Measurements from ENCODE around the gene RTP2. TPM values are rescaled to one million over a fixed set of nuclear protein-coding genes. Genes with fewer than 3 reads are reported as not detected.

Gene RTP2
- total RNA-seq, 1 donor from 2014 or later, result not detected

- H3K36me3 ChIP-seq (ENCODE audit: insufficient read depth, low read length), result peaks cover 9% of the 10 kb centered on the region
- H3K27me3 ChIP-seq (ENCODE audit: insufficient read depth, low read length), result peaks cover 5% of the 10 kb centered on the region
- H3K27me3 Mint-ChIP-seq (ENCODE audit: low read depth, unreplicated experiment), result peaks cover 7% of the 10 kb centered on the region
- H3K9ac ChIP-seq (ENCODE audit: low read length), result no peak overlapping the region
- peaks cover 4% of the 10 kb centered on the region for H4K20me1 ChIP-seq (ENCODE audit: insufficient read depth, low read length)
- peaks cover 7% of the 10 kb centered on the region for H3K36me3 Mint-ChIP-seq (ENCODE audit: low read depth, unreplicated experiment)
- no peaks in the 10 kb centered on the region for H3K9me3 ChIP-seq (ENCODE audit: insufficient read depth, low read depth, low read length)
- no peak overlapping the region for H3K4me3 Mint-ChIP-seq (ENCODE audit: unreplicated experiment)
- DNase-seq (ENCODE audit: low read depth) (peak; percentile 13), FAIRE-seq (no peak)
- no peak overlapping the region for H3K27ac Mint-ChIP-seq (ENCODE audit: unreplicated experiment)
- H3K79me2 ChIP-seq (ENCODE audit: insufficient read depth, low read length), result no peaks in the 10 kb centered on the region
- no peaks in the 10 kb centered on the region for H3K4me1 ChIP-seq (ENCODE audit: insufficient read depth, low read length)
- H3K4me2 ChIP-seq (ENCODE audit: low read length), result no peak overlapping the region
- peaks cover 2% of the 10 kb centered on the region for H3K4me1 Mint-ChIP-seq (ENCODE audit: low read depth, unreplicated experiment)
- no peak overlapping the region for H2AFZ ChIP-seq (ENCODE audit: low read depth, low read length)
- H3K27ac ChIP-seq (ENCODE audit: low read depth, low read length), result no peak overlapping the region
- no peaks in the 10 kb centered on the region for H3K9me3 Mint-ChIP-seq (ENCODE audit: unreplicated experiment)
- H3K4me3 ChIP-seq (ENCODE audit: insufficient read depth, low read depth, low read length), result no peak overlapping the region
- TF ChIP-seq, protein P1, sequence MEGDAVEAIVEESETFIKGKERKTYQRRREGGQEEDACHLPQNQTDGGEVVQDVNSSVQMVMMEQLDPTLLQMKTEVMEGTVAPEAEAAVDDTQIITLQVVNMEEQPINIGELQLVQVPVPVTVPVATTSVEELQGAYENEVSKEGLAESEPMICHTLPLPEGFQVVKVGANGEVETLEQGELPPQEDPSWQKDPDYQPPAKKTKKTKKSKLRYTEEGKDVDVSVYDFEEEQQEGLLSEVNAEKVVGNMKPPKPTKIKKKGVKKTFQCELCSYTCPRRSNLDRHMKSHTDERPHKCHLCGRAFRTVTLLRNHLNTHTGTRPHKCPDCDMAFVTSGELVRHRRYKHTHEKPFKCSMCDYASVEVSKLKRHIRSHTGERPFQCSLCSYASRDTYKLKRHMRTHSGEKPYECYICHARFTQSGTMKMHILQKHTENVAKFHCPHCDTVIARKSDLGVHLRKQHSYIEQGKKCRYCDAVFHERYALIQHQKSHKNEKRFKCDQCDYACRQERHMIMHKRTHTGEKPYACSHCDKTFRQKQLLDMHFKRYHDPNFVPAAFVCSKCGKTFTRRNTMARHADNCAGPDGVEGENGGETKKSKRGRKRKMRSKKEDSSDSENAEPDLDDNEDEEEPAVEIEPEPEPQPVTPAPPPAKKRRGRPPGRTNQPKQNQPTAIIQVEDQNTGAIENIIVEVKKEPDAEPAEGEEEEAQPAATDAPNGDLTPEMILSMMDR (IDR thresholded peaks at IDR 0.05; ENCODE audit: insufficient read depth, low read depth, low read length), result no peak
- TF ChIP-seq EZH2 (IDR thresholded peaks at IDR 0.05; ENCODE audit: insufficient read depth, low read length), result no peak
Observed at GRCh38 chr3:187717572-187717971, 15.2 kb upstream of the RTP2 start.

GRCh38 chr3:187714404-187714979, 12.1 kb upstream of the RTP2 start:
- Mint-ChIP-seq H3K36me3 (ENCODE audit: low read depth, unreplicated experiment) (no peaks in the 10 kb centered on the region), H3K4me1 (ENCODE audit: low read depth, unreplicated experiment) (peaks cover 2% of the 10 kb centered on the region), H3K27me3 (ENCODE audit: low read depth, unreplicated experiment) (peaks cover 7% of the 10 kb centered on the region), H3K27ac (ENCODE audit: unreplicated experiment) (no peak overlapping the region), H3K4me3 (ENCODE audit: unreplicated experiment) (no peak overlapping the region), H3K9me3 (ENCODE audit: unreplicated experiment) (no peaks in the 10 kb centered on the region)
- Histone ChIP-seq H3K36me3 (ENCODE audit: insufficient read depth, low read length) (no peaks in the 10 kb centered on the region), H3K9ac (ENCODE audit: low read length) (no peak overlapping the region), H3K27me3 (ENCODE audit: insufficient read depth, low read length) (peaks cover 5% of the 10 kb centered on the region), H3K79me2 (ENCODE audit: insufficient read depth, low read length) (no peaks in the 10 kb centered on the region), H3K9me3 (ENCODE audit: insufficient read depth, low read depth, low read length) (no peaks in the 10 kb centered on the region), H3K4me3 (ENCODE audit: insufficient read depth, low read depth, low read length) (no peak overlapping the region), H3K4me1 (ENCODE audit: insufficient read depth, low read length) (no peaks in the 10 kb centered on the region), H4K20me1 (ENCODE audit: insufficient read depth, low read length) (no peaks in the 10 kb centered on the region), H3K4me2 (ENCODE audit: low read length) (no peak overlapping the region), H2AFZ (ENCODE audit: low read depth, low read length) (no peak overlapping the region), H3K27ac (ENCODE audit: low read depth, low read length) (no peak overlapping the region)
- TF ChIP-seq, protein P1 (IDR thresholded peaks at IDR 0.05; ENCODE audit: insufficient read depth, low read depth, low read length), result peak; percentile 96
- TF ChIP-seq EZH2 (IDR thresholded peaks at IDR 0.05; ENCODE audit: insufficient read depth, low read length), result no peak
- peak; percentile 41 for DNase-seq (ENCODE audit: low read depth)
- FAIRE-seq, result peak; percentile 82

DNA sequence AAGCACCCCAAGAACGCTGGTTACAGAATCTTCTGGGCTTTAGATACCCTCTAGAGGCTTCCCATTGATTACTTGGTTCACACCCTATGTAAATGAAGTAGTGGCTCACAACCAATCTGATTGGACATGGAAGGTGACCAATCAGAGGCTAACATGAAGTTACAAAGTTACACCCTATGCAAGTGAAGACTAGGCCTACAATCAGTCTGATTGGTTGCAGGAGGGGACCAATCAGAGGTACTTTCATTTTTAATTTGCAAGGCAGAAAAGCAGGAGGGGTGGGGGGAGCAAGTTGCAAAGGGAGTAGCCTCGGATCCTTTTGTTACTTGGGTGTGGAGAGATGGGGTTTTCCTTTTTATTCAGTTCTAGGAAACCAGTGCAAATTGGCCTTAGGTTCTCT, 11.1 kb upstream of the RTP2 start:
- H3K27me3 ChIP-seq (ENCODE audit: insufficient read depth, low read length), result peaks cover 5% of the 10 kb centered on the region
- H3K4me3 Mint-ChIP-seq (ENCODE audit: unreplicated experiment), result no peak overlapping the region
- H3K27ac ChIP-seq (ENCODE audit: low read depth, low read length), result no peak overlapping the region
- DNase-seq (ENCODE audit: low read depth), result peak; percentile 36
- no peak for TF ChIP-seq EZH2 (IDR thresholded peaks at IDR 0.05; ENCODE audit: insufficient read depth, low read length)
- TF ChIP-seq, protein P1 (IDR thresholded peaks at IDR 0.05; ENCODE audit: insufficient read depth, low read depth, low read length), result no peak
- no peaks in the 10 kb centered on the region for H3K36me3 Mint-ChIP-seq (ENCODE audit: low read depth, unreplicated experiment)
- no peak overlapping the region for H3K4me2 ChIP-seq (ENCODE audit: low read length)
- peaks cover 7% of the 10 kb centered on the region for H3K27me3 Mint-ChIP-seq (ENCODE audit: low read depth, unreplicated experiment)
- H2AFZ ChIP-seq (ENCODE audit: low read depth, low read length), result no peak overlapping the region
- no peaks in the 10 kb centered on the region for H3K9me3 ChIP-seq (ENCODE audit: insufficient read depth, low read depth, low read length)
- H3K27ac Mint-ChIP-seq (ENCODE audit: unreplicated experiment), result no peak overlapping the region
- H3K36me3 ChIP-seq (ENCODE audit: insufficient read depth, low read length), result no peaks in the 10 kb centered on the region
- H3K9me3 Mint-ChIP-seq (ENCODE audit: unreplicated experiment), result no peaks in the 10 kb centered on the region
- no peaks in the 10 kb centered on the region for H4K20me1 ChIP-seq (ENCODE audit: insufficient read depth, low read length)
- no peaks in the 10 kb centered on the region for H3K79me2 ChIP-seq (ENCODE audit: insufficient read depth, low read length)
- peaks cover 2% of the 10 kb centered on the region for H3K4me1 Mint-ChIP-seq (ENCODE audit: low read depth, unreplicated experiment)
- no peaks in the 10 kb centered on the region for H3K4me1 ChIP-seq (ENCODE audit: insufficient read depth, low read length)
- no peak overlapping the region for H3K4me3 ChIP-seq (ENCODE audit: insufficient read depth, low read depth, low read length)
- no peak overlapping the region for H3K9ac ChIP-seq (ENCODE audit: low read length)
- no peak for FAIRE-seq
